Body of pancreas (tissue), 4 donors: Measurements from ENCODE around the gene OSBPL2.

ENCODE experiments used
- CTCF ChIP-seq, 7 experiments: fragments of 450-650 bp in 4 of 7; fragments of 200-600 bp in 3 of 7; sonication (generic) in 3 of 7; IDR thresholded peaks; one replicate each; pipeline ENCODE4 v1.5.1; 2016 to 2019; ENCODE audit warnings: antibody characterized with exemption in 7 of 7
- POLR2A ChIP-seq, 3 donors: fragments of 450-650 bp; IDR thresholded peaks; one replicate each; pipeline ENCODE4 v1.6.1; 2016; ENCODE audit warnings: antibody characterized with exemption in 3 of 3, mild to moderate bottlenecking in 2 of 3

GRCh38 chr20:62224113-62224855 lies 14.0 kb upstream of the OSBPL2 start:
- no peak for TF ChIP-seq CTCF (IDR thresholded peaks at IDR 0.05)
- no peak for TF ChIP-seq POLR2A (IDR thresholded peaks at IDR 0.05)
